Thoracic aorta (tissue), 2 donors: ENCODE results near the gene ABHD5. TPM values are rescaled to one million over a fixed set of nuclear protein-coding genes. Genes with fewer than 3 reads are reported as not detected.

Experiments
- ATAC-seq: fragments of 150-250 bp; one replicate; pipeline ENCODE4 v1.8.0; 2017; ENCODE audit warnings: low read depth; ENCODE audit not compliant: insufficient number of reproducible peaks, low FRiP score
- DNase-seq: peaks from one replicate; pipeline ENCODE4 v3.0.0-alpha.2; 2020; ENCODE audit warnings: low spot score
- H3K27ac ChIP-seq, 2 donors: fragments of 200-600 bp; sonication (generic); 1 replicate in 1 of 2; 2 replicates in 1 of 2; pipeline ENCODE4 v1.5.1; 2016; ENCODE audit warnings: mild to moderate bottlenecking in 2 of 2, moderate library complexity in 2 of 2
- H3K27me3 ChIP-seq: fragments of 200-600 bp; sonication (generic); replicated peaks from 2 replicates; pipeline ENCODE4 v1.6.0; 2016; ENCODE audit warnings: mild to moderate bottlenecking; ENCODE audit not compliant: insufficient read depth
- H3K36me3 ChIP-seq: fragments of 200-600 bp; sonication (generic); one replicate; pipeline ENCODE4 v1.5.1; 2016
- H3K4me1 ChIP-seq, 2 donors: fragments of 200-600 bp; sonication (generic); 1 replicate in 1 of 2; 2 replicates in 1 of 2; pipeline versions ENCODE4 v1.5.1 to v1.6.0; 2016; ENCODE audit warnings: low read depth in 2 of 2, mild to moderate bottlenecking in 1 of 2; ENCODE audit not compliant: control insufficient read depth in 1 of 2
- H3K4me3 ChIP-seq: fragments of 200-600 bp; sonication (generic); 2 replicates; pipeline ENCODE4 v1.5.1; 2016; ENCODE audit warnings: mild to moderate bottlenecking
- H3K9me3 ChIP-seq: fragments of 200-600 bp; sonication (generic); 2 replicates; pipeline ENCODE4 v1.5.1; 2016
- CTCF ChIP-seq: fragments of 200-600 bp; sonication (generic); IDR thresholded peaks from one replicate; pipeline ENCODE4 v1.5.1; 2019; ENCODE audit warnings: antibody characterized with exemption
- total RNA-seq, 2 donors: library from RNA; depleted of rRNA; stranded (reverse); fragments of >200 nt; gene quantifications; one replicate each; pipeline versions ENCODE4 v1.1.0 to v1.2.3, GENCODE V29; 2016

ABHD5 gene
- total RNA-seq, 2 donors from 2014 or later = 33.3 to 37.1 TPM

DNA sequence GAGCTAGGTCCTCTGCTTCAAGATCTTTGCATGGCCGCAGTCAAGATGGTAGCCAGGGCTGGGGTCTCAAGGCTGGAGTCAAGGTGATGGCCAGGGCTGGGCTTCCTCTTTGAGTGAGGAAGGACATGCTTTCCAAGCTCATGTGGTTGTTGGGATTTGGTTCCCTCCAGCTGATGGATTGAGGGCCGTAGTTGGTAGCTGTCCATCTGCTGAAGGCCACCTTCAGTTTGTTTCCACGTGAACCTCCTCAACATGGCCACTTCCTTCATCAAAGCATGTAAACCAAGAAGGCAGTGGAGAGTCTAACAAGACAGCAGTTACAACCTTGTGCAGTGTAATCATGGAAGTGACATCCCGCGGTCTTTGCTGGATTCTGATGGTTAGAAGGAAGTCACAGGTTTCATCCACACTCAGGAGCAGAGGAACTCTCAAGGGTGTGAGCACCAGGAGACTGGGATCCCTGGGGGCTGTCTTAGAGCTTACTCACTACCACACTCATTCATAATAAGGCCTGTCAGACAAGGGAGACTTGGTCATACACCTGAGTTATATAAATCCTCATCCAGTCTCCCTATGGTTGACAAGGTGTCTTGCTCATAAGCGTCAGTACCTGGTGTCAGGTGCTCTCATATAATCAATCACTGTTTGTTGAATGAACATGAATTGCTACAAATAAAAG, 42.1 kb downstream of the ABHD5 start:
- Histone ChIP-seq H3K27ac (peak overlapping the region; percentile 21 to 83), H3K27me3 (no peaks in the 10 kb centered on the region), H3K9me3 (no peaks in the 10 kb centered on the region), H3K4me3 (no peak overlapping the region), H3K4me1 (peaks cover 30 to 48% of the 10 kb centered on the region in 2 donors), H3K36me3 (no peaks in the 10 kb centered on the region)
- ATAC-seq (no peak), DNase-seq (no peak)
- no peak for TF ChIP-seq CTCF

- peak; percentile 86 for ATAC-seq
- no peaks in the 10 kb centered on the region for H3K36me3 ChIP-seq
These were observed 43.0 kb downstream of the ABHD5 start for GRCh38 chr3:43733459-43734384.

GRCh38 chr3:43734685-43735084, 43.9 kb downstream of the ABHD5 start:
- Histone ChIP-seq H3K4me3 (no peak overlapping the region), H3K27ac (peak overlapping the region; percentile 80 to 83), H3K9me3 (no peaks in the 10 kb centered on the region), H3K27me3 (no peaks in the 10 kb centered on the region), H3K4me1 (peaks cover 28 to 47% of the 10 kb centered on the region in 2 donors), H3K36me3 (no peaks in the 10 kb centered on the region)
- TF ChIP-seq CTCF = no peak
- ATAC-seq = no peak
- no peak for DNase-seq

More at GRCh38 chr3:43733459-43734384, 43.0 kb downstream of the ABHD5 start:
- peak; percentile 56 for DNase-seq
- Histone ChIP-seq H3K27me3 (no peaks in the 10 kb centered on the region), H3K27ac (peak overlapping the region; percentile 80 to 83), H3K4me3 (peak overlapping the region; percentile 30), H3K4me1 (peaks cover 28 to 47% of the 10 kb centered on the region in 2 donors), H3K9me3 (no peaks in the 10 kb centered on the region)
- no peak for TF ChIP-seq CTCF

GRCh38 chr3:43735618-43736017, 44.9 kb downstream of the ABHD5 start:
- Histone ChIP-seq H3K9me3 (no peaks in the 10 kb centered on the region), H3K36me3 (no peaks in the 10 kb centered on the region), H3K4me3 (no peak overlapping the region), H3K4me1 (peaks cover 28 to 47% of the 10 kb centered on the region in 2 donors), H3K27ac (peak overlapping the region; percentile 80 to 83), H3K27me3 (no peaks in the 10 kb centered on the region)
- no peak for TF ChIP-seq CTCF
- ATAC-seq = no peak
- DNase-seq = no peak
